Esophagus squamous epithelium (tissue), 4 donors: ENCODE results near the gene KLHL20.

Experiments used
- CTCF ChIP-seq, 6 experiments: fragments of 450-650 bp in 4 of 6; fragments of 200-600 bp in 2 of 6; sonication (generic) in 2 of 6; IDR thresholded peaks; one replicate each; pipeline ENCODE4 v1.5.1; 2016 to 2019; ENCODE audit warnings: antibody characterized with exemption in 6 of 6, mild to moderate bottlenecking in 4 of 6, moderate library complexity in 4 of 6
- POLR2A ChIP-seq, 4 donors: fragments of 450-650 bp; IDR thresholded peaks; one replicate each; pipeline ENCODE4 v1.6.1; 2017; ENCODE audit warnings: antibody characterized with exemption in 4 of 4, mild to moderate bottlenecking in 4 of 4, moderate library complexity in 3 of 4

GRCh38 chr1:173832748-173833147 is 118.0 kb downstream of the KLHL20 start:
- TF ChIP-seq CTCF (IDR thresholded peaks at IDR 0.05) (no peak), POLR2A (IDR thresholded peaks at IDR 0.05) (no peak)
